Fibroblast of the aortic adventitia (primary cell): Measurements from ENCODE around the gene NRBF2. TPM values are rescaled to one million over a fixed set of nuclear protein-coding genes. Genes with fewer than 3 reads are reported as not detected.
A peak's percentile ranks its signal among the peaks of the same experiment; 100 is the strongest.
"Not testable (repeated sequence)": the region's sequence is repeated elsewhere in the genome, so short reads cannot be mapped to it uniquely, and the experiment has no call there.

ENCODE experiments used
- DNase-seq: peaks from one replicate; pipeline ENCODE4 v3.0.0-alpha.2; 2010; ENCODE audit warnings: low read depth
- H3K4me3 ChIP-seq: 2 replicates; pipeline ENCODE4 v1.5.1; 2011; ENCODE audit warnings: low read depth, mild to moderate bottlenecking, control low read depth, low read length, moderate library complexity
- total RNA-seq: library from RNA; depleted of rRNA; stranded (reverse); fragments of >200 nt; gene quantifications from 2 replicates; pipeline ENCODE4 v1.2.3, GENCODE V29; 2012; ENCODE audit warnings: low replicate concordance
- TF ChIP-seq, protein P1 (sequence below): IDR thresholded peaks from 2 replicates; pipeline ENCODE4 v1.5.1; 2011; ENCODE audit warnings: mild to moderate bottlenecking, low read length, control low read depth, inconsistent platforms; ENCODE audit not compliant: insufficient read depth

Gene NRBF2
- total RNA-seq: 16.6 and 26.6 TPM in 2 replicates

DNA sequence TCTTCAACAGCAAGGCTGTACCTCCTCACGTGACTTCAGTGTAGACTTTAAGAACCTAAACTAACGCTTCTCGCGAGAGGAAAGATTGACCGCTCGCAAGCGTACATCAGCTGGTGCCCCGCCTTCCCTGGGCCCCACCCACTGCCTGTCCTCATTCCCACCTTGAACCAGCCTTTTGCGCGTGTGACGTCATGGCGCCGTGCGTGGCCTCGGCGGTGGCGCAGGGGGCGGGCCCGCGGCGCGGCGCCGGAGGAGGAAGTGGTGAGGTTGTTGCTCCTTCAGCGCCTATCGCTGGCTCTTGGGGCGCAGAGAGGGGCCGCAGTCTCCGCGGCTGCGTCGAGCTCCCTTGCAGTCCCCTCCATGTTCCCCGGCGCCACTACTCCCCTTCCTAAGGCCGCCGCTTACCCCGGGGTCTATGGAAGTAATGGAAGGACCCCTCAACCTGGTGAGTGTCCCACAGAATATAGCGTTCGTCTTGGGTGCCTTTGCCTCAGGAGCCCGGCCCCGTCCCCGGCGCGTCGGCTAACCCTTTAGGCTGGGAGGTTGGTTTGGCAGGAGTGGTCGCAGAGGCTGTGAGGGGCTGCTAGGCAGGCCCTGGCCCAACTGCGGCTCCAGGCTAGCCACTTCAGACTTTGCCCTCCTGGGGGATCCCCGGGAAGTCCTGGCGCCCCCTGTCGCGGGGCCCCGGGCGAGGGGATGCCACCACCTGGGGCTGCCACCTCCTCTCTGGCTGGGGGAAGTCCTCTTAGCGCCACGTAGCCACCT lies at the start of gene NRBF2:
Gene NRBF2, plus strand, starts transcription at position 273 of the 765 bp plus-strand sequence. Its CDS starts 143 bp downstream, at position 416.
- TF ChIP-seq, protein P1, sequence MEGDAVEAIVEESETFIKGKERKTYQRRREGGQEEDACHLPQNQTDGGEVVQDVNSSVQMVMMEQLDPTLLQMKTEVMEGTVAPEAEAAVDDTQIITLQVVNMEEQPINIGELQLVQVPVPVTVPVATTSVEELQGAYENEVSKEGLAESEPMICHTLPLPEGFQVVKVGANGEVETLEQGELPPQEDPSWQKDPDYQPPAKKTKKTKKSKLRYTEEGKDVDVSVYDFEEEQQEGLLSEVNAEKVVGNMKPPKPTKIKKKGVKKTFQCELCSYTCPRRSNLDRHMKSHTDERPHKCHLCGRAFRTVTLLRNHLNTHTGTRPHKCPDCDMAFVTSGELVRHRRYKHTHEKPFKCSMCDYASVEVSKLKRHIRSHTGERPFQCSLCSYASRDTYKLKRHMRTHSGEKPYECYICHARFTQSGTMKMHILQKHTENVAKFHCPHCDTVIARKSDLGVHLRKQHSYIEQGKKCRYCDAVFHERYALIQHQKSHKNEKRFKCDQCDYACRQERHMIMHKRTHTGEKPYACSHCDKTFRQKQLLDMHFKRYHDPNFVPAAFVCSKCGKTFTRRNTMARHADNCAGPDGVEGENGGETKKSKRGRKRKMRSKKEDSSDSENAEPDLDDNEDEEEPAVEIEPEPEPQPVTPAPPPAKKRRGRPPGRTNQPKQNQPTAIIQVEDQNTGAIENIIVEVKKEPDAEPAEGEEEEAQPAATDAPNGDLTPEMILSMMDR: peak; percentile 21

DNA sequence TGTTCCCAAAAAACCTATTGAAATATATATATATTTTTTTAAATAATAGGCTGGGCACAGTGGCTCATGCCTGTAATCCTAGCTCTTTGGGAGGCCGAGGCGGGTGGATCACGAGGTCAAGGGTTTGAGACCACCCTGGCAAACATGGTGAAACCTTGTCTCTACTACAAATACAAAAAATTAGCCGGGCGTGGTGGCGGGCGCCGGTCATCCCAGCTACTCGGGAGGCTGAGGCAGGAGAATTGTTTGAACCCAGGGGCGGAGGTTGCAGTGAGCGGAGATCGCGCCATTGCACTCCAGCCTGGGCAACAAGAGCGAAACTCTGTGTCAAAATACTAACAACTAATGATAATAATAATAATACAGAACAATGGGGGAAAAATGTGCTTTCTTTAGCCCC lies 49.7 kb upstream of the NRBF2 start:
- DNase-seq, H3K4me3 ChIP-seq: not testable (repeated sequence)

More for the DNA sequence above, at the start of gene NRBF2:
- DNase-seq: peak; percentile 99
- H3K4me3 ChIP-seq: peak within 1 kb of the TSS; percentile 96

DNA sequence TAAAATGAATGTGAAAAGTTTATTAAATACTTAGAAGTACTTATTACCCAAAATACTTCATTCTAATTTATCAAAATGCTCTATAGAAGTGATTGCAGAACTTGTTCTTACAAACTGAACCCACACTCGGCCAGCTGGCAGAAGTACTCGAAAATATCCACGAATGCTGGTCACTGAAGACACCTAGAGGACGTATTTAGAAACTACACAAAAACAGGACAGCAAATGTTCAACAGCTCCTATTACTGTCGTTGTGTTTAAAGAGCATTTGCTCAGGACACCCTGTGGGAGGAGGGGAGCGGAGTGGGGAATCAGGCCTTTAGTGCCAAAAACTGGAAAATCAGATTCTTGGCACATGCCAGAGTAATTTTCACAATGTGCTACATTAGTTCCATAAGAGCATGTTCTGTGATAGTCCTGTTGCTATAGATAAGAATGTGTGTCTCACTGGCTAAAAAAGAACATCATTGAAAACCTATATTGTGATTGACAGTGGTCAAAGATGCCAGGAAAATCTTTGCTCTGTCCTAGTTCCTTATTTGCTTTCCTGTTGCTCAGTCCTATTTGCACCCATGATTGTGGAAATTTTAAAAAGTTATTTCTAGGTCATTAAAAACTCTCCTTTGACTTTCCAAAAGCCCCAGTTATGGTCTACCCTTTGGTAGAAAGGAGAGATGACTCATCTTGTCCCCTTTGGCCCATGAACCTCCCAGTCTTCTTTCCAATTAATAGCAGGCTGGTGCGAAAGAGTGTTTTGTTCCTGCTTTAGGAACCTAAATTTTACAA lies 49.0 kb upstream of the NRBF2 start:
- DNase-seq: peak; percentile 93
- H3K4me3 ChIP-seq: no peak overlapping the region
- TF ChIP-seq, protein P1: peak; percentile 66

DNA sequence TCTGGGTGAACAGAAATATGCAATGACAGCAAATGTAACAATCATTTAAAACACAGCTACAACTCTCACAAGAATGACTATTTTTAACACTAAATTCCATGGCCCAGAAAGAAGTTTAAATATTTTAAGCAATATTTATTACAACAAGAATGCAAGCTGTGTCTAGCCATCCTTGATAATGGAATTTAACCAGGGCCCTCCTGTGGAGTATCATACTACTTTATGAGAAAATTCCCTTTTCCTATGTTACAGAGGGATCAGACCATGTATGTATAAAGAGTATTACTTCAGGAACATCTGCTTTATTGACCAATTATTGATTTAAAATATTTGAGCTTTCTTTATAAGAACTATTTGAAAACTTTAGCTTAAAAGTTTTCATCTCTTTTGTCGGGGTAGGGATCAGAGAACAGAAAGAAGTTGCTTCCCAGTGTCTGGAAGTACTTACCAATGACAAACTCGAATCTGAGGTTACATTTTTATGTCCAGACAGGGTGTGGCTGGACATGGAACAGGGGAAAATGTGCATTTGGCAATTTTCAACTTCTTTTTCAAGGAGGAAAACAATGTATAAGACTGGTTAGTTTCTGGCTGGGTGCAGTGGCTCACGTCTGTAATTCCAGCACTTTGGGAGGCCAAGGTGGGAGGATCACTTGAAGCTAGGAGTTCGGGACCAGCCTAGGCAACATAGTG lies 48.3 kb upstream of the NRBF2 start:
- no peak overlapping the region for H3K4me3 ChIP-seq
- TF ChIP-seq, protein P1: no peak
- DNase-seq: peak; percentile 51

DNA sequence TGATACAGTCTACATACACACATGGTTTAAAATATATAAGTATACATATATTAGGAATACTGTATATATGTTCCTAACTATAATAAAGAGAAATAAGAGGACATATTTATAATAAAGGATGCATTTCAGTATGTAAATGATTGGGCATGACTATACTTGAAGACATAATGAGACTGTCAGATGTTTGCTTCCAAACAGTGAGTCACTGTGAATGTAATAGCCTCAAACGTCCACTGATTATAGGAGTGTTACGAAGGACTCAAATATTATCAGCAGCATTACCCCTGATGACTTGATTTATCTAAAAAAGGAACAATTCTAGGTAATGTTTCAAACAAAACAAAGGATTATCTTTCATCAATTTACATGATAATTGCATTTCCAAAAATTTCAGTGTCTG lies 39.9 kb upstream of the NRBF2 start:
- DNase-seq: peak; percentile 30
- H3K4me3 ChIP-seq: no peak overlapping the region
- TF ChIP-seq, protein P1: no peak

DNA sequence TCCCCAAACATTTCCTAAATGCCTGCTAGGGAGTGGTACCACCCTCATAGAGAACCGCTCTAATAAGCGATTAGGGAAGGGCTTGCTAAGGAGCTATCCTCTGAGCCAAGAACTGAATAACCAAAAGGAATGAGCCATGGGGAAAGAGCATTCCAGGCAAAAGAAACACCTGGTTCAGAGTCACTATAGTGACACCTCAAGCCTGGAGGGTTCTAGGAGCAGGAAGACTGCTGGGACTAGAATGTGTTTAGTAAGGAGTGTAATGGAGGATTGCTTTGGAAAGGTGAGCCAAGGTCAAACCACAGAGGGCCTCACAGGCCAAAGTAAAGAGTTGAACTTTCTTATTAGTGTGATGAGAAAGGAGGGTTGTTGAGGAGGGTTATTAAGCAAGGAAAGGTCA lies 38.7 kb upstream of the NRBF2 start:
- no peak overlapping the region for H3K4me3 ChIP-seq
- peak; percentile 5 for DNase-seq
- TF ChIP-seq, protein P1: no peak

DNA sequence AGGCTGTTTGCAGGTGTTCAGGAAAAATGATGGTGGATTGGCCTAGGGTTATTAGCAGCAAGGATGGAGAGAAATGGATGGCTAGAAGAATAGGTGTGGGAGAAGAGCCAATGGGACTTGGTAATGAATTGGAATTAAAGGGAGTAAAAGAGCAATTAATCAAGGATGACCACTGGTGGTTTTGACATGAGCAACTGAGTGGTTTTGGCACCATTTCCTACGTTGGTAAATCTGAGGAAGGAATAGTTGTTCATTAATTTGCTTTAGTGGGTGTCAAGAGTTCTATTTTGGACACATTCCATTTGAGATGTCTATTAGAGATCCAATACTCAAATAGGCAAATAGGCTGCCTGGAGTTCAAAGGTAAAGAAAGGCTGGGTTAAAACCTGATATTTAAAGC lies 38.2 kb upstream of the NRBF2 start:
- TF ChIP-seq, protein P1: no peak

More for the DNA sequence above, 38.2 kb upstream of the NRBF2 start:
- DNase-seq: no peak
- H3K4me3 ChIP-seq: no peak overlapping the region
